ENCODE measurements around the gene PPP2R2B.

DNA sequence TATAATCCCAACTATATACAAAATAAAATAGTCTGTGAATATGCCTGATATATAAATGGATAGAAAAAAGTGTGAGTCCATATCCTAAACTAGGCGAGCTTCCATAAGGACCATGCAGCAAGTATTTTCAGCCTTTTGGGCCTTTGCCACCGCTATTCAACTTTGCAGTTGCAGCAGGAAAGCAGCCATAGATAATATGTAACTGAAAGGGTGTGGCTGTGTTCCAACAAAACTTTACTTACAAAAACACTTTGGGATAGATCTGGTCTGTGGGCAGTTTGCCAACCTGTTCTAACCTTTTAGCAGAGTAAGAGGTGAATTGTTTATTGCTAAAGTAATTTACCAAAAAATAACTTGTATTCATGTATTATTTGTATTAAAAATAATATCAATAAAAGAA, 234.8 kb downstream of the PPP2R2B start:
- TF ChIP-seq, protein P1, sequence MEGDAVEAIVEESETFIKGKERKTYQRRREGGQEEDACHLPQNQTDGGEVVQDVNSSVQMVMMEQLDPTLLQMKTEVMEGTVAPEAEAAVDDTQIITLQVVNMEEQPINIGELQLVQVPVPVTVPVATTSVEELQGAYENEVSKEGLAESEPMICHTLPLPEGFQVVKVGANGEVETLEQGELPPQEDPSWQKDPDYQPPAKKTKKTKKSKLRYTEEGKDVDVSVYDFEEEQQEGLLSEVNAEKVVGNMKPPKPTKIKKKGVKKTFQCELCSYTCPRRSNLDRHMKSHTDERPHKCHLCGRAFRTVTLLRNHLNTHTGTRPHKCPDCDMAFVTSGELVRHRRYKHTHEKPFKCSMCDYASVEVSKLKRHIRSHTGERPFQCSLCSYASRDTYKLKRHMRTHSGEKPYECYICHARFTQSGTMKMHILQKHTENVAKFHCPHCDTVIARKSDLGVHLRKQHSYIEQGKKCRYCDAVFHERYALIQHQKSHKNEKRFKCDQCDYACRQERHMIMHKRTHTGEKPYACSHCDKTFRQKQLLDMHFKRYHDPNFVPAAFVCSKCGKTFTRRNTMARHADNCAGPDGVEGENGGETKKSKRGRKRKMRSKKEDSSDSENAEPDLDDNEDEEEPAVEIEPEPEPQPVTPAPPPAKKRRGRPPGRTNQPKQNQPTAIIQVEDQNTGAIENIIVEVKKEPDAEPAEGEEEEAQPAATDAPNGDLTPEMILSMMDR (IDR thresholded peaks at IDR 0.05), result no peak
- TF ChIP-seq, protein P2, sequence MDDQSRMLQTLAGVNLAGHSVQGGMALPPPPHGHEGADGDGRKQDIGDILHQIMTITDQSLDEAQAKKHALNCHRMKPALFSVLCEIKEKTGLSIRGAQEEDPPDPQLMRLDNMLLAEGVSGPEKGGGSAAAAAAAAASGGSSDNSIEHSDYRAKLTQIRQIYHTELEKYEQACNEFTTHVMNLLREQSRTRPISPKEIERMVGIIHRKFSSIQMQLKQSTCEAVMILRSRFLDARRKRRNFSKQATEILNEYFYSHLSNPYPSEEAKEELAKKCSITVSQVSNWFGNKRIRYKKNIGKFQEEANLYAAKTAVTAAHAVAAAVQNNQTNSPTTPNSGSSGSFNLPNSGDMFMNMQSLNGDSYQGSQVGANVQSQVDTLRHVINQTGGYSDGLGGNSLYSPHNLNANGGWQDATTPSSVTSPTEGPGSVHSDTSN (IDR thresholded peaks at IDR 0.05), result no peak
- TF ChIP-seq, protein P3, sequence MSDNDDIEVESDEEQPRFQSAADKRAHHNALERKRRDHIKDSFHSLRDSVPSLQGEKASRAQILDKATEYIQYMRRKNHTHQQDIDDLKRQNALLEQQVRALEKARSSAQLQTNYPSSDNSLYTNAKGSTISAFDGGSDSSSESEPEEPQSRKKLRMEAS (IDR thresholded peaks at IDR 0.05), result no peak
- TF ChIP-seq, protein P4, sequence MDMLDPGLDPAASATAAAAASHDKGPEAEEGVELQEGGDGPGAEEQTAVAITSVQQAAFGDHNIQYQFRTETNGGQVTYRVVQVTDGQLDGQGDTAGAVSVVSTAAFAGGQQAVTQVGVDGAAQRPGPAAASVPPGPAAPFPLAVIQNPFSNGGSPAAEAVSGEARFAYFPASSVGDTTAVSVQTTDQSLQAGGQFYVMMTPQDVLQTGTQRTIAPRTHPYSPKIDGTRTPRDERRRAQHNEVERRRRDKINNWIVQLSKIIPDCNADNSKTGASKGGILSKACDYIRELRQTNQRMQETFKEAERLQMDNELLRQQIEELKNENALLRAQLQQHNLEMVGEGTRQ (IDR thresholded peaks at IDR 0.05), result no peak
- TF ChIP-seq POLR2A (IDR thresholded peaks at IDR 0.05; ENCODE audit: low read length), result no peak
- TF ChIP-seq ZFP36 (IDR thresholded peaks at IDR 0.05; ENCODE audit: borderline replicate concordance, partially characterized antibody), result no peak
- no peak for TF ChIP-seq EP300 (IDR thresholded peaks at IDR 0.05)
- no peak for TF ChIP-seq PHF8 (IDR thresholded peaks at IDR 0.05; ENCODE audit: borderline replicate concordance, low read depth)
- no peak for TF ChIP-seq SMC3 (IDR thresholded peaks at IDR 0.05)
